ENCODE results near the gene PGD. TPM values are rescaled to one million over a fixed set of nuclear protein-coding genes. Genes with fewer than 3 reads are reported as not detected.

The PGD gene
- total and polyA plus RNA-seq, 2 of the 13 experiments (the other 11 are each of a cell fraction or from before 2014, with no cell fraction given), result 64.8 to 210 TPM

Other genes starting within 250 kb of the PGD start
- 26.7 and 43.6 TPM in 2 replicates for gene KIF1B, start 188.5 kb upstream of the PGD start, total RNA-seq (2016; rRNA removed; fragmentation: Illumina TruSeq; extraction: Trizol)
- gene KIF1B, start 188.5 kb upstream of the PGD start, polyA plus RNA-seq (2011; rRNA removed), result 27.0 and 32.5 TPM in 2 replicates
- 22.0 and 24.9 TPM in 2 replicates for gene CENPS, start 31.4 kb downstream of the PGD start, total RNA-seq (2016; rRNA removed; fragmentation: Illumina TruSeq; extraction: Trizol)
- 2.9 and 3.3 TPM in 2 replicates for gene CENPS, start 31.4 kb downstream of the PGD start, polyA plus RNA-seq (2011; rRNA removed)
- gene CORT, start 51.0 kb downstream of the PGD start, total RNA-seq (2016; rRNA removed; fragmentation: Illumina TruSeq; extraction: Trizol), result 0.62 TPM in 1 of 2 replicates, not detected in the other
- 0.08 and 0.11 TPM in 2 replicates for gene CORT, start 51.0 kb downstream of the PGD start, polyA plus RNA-seq (2011; rRNA removed)
- 33.9 and 44.6 TPM in 2 replicates for gene DFFA, start 73.5 kb downstream of the PGD start, total RNA-seq (2016; rRNA removed; fragmentation: Illumina TruSeq; extraction: Trizol)
- 16.5 and 16.6 TPM in 2 replicates for gene DFFA, start 73.5 kb downstream of the PGD start, polyA plus RNA-seq (2011; rRNA removed)
- 5.9 and 9.9 TPM in 2 replicates for gene PEX14, start 75.9 kb downstream of the PGD start, total RNA-seq (2016; rRNA removed; fragmentation: Illumina TruSeq; extraction: Trizol)
- 6.3 and 6.5 TPM in 2 replicates for gene PEX14, start 75.9 kb downstream of the PGD start, polyA plus RNA-seq (2011; rRNA removed)